CD14-positive monocyte (primary cell): ENCODE data around the gene PKP3. TPM values are rescaled to one million over a fixed set of nuclear protein-coding genes. Genes with fewer than 3 reads are reported as not detected.

ENCODE experiments used
- DNase-seq, 3 donors: peaks; one replicate each; pipeline ENCODE4 v3.0.0-alpha.2; 2011 to 2022
- H2AFZ ChIP-seq: 2 replicates; pipeline ENCODE4 v1.6.0; 2012; ENCODE audit warnings: mild to moderate bottlenecking, low read depth, low read length, inconsistent platforms; ENCODE audit not compliant: insufficient read depth, poor library complexity, severe bottlenecking
- H3K27ac ChIP-seq, 2 donors: 1 replicate in 1 of 2; 2 replicates in 1 of 2; pipeline ENCODE4 v1.5.1; 2012 to 2013; ENCODE audit warnings: low read length in 2 of 2, control low read depth in 1 of 2, inconsistent platforms in 1 of 2, low read depth in 1 of 2, mild to moderate bottlenecking in 1 of 2
- H3K27me3 ChIP-seq, 2 donors: one replicate each; pipeline versions ENCODE4 v1.6.0 to v1.6.1; 2011 to 2013; ENCODE audit warnings: low read length in 2 of 2; ENCODE audit not compliant: control insufficient read depth in 2 of 2, insufficient read depth in 2 of 2
- H3K36me3 ChIP-seq, 2 donors: replicated peaks in 1 of 2; 1 replicate in 1 of 2; 2 replicates in 1 of 2; pipeline versions ENCODE4 v1.5.1 to v1.6.1; 2012 to 2013; ENCODE audit warnings: low read length in 2 of 2, control low read depth in 1 of 2, inconsistent platforms in 1 of 2, mild to moderate bottlenecking in 1 of 2; ENCODE audit not compliant: insufficient read depth in 2 of 2, control insufficient read depth in 1 of 2
- H3K4me1 ChIP-seq, 2 donors: 1 replicate in 1 of 2; 2 replicates in 1 of 2; pipeline versions ENCODE4 v1.5.1 to v1.6.1; 2012 to 2013; ENCODE audit warnings: low read length in 2 of 2, control low read depth in 1 of 2, inconsistent platforms in 1 of 2, mild to moderate bottlenecking in 1 of 2, moderate library complexity in 1 of 2; ENCODE audit not compliant: insufficient read depth in 2 of 2, control insufficient read depth in 1 of 2
- H3K4me2 ChIP-seq: replicated peaks from 2 replicates; pipeline ENCODE3; 2012; ENCODE audit warnings: low read length, moderate library complexity, mild to moderate bottlenecking; ENCODE audit not compliant: poor library complexity, severe bottlenecking; ENCODE audit errors: extremely low read depth
- H3K4me3 ChIP-seq, 3 experiments: fragments of 200-600 bp in 1 of 3; sonication (generic) in 1 of 3; replicated peaks in 1 of 3; 1 replicate in 2 of 3; 2 replicates in 1 of 3; pipeline ENCODE4 v1.5.1; 2011 to 2013; ENCODE audit warnings: low read length in 3 of 3, mild to moderate bottlenecking in 3 of 3, control low read depth in 2 of 3, low read depth in 2 of 3, inconsistent platforms in 1 of 3, moderate library complexity in 1 of 3
- H3K79me2 ChIP-seq: 2 replicates; pipeline ENCODE4 v1.6.0; 2012; ENCODE audit warnings: mild to moderate bottlenecking, control low read depth, inconsistent platforms, low read length, moderate library complexity; ENCODE audit not compliant: insufficient read depth
- H3K9ac ChIP-seq: 2 replicates; pipeline ENCODE4 v1.6.0; 2017; ENCODE audit warnings: low read length, mild to moderate bottlenecking; ENCODE audit not compliant: insufficient read depth, poor library complexity, severe bottlenecking
- H3K9me3 ChIP-seq, 2 donors: replicated peaks in 1 of 2; 1 replicate in 1 of 2; 2 replicates in 1 of 2; pipeline versions ENCODE4 v1.5.1 to v1.6.1; 2012 to 2013; ENCODE audit warnings: low read length in 2 of 2, control low read depth in 1 of 2; ENCODE audit not compliant: control insufficient read depth in 1 of 2, insufficient read depth in 1 of 2
- H4K20me1 ChIP-seq: 2 replicates; pipeline ENCODE4 v1.6.0; 2012; ENCODE audit warnings: mild to moderate bottlenecking, low read length, control low read depth, moderate library complexity; ENCODE audit not compliant: insufficient read depth
- H3K27ac Mint-ChIP-seq, 7 donors: one replicate each; pipeline ENCODE4 v1.8.0; 2020; ENCODE audit warnings: mild to moderate bottlenecking in 7 of 7, mixed read lengths in 7 of 7, moderate library complexity in 6 of 7, inconsistent platforms in 2 of 7
- H3K27me3 Mint-ChIP-seq, 3 donors: one replicate each; pipeline ENCODE4 v1.8.0; 2021 to 2022; ENCODE audit warnings: low read depth in 3 of 3, mild to moderate bottlenecking in 3 of 3, mixed read lengths in 3 of 3, moderate library complexity in 3 of 3, inconsistent platforms in 1 of 3
- H3K36me3 Mint-ChIP-seq, 2 donors: one replicate each; pipeline ENCODE4 v1.8.0; 2020; ENCODE audit warnings: mixed read lengths in 2 of 2, inconsistent platforms in 1 of 2, mild to moderate bottlenecking in 1 of 2
- H3K4me1 Mint-ChIP-seq: one replicate; pipeline ENCODE4 v1.8.0; 2020; ENCODE audit warnings: mild to moderate bottlenecking, mixed read lengths
- H3K4me3 Mint-ChIP-seq, 2 donors: one replicate each; pipeline ENCODE4 v1.8.0; 2020; ENCODE audit warnings: mild to moderate bottlenecking in 2 of 2, mixed read lengths in 2 of 2, moderate library complexity in 1 of 2
- H3K9me3 Mint-ChIP-seq, 7 donors: one replicate each; pipeline ENCODE4 v1.8.0; 2020 to 2022; ENCODE audit warnings: mixed read lengths in 7 of 7, mild to moderate bottlenecking in 6 of 7, moderate library complexity in 6 of 7, inconsistent platforms in 2 of 7
- WGBS: methylation state at CpG from one replicate; pipeline ENCODE4 v1.1.5; 2013; ENCODE audit warnings: missing lambda C conversion rate; ENCODE audit not compliant: insufficient coverage; 5-methylcytosine and 5-hydroxymethylcytosine counted together
- intact Hi-C, 2 donors: fragments of 100-400 bp; cut with micrococcal nuclease; formaldehyde crosslinking; loops; one replicate each; pipeline versions ENCODE4 v1.15.0 to v1.15.1; 2023
- polyA plus RNA-seq, 3 donors: library from polyadenylated mRNA; depleted of rRNA in 1 of 3; unstranded in 2 of 3; stranded (reverse) in 1 of 3; fragments of 300-500 nt in 2 of 3; fragments of >200 nt in 1 of 3; fragmentation: Illumina TruSeq in 2 of 3; gene quantifications; 1 replicate in 2 of 3; 2 replicates in 1 of 3; pipeline ENCODE4 v1.2.3, GENCODE V29; 2012 to 2021
- TF ChIP-seq, protein P1 (sequence below): fragments of 200-600 bp; IDR thresholded peaks from one replicate; pipeline ENCODE4 v1.8.0; 2022; ENCODE audit warnings: antibody characterized with exemption, mild to moderate bottlenecking

PKP3 gene
- polyA plus RNA-seq, 3 donors, result not detected

GRCh38 chr11:353179-353873 lies 40.7 kb upstream of the PKP3 start:
- Histone ChIP-seq H3K27me3 (peaks cover 0 to 26% of the 10 kb centered on the region in 2 donors), H2AFZ (no peak overlapping the region), H3K4me1 (peaks cover 16 to 31% of the 10 kb centered on the region in 2 donors), H3K27ac (no peak overlapping the region), H3K79me2 (no peaks in the 10 kb centered on the region), H3K9me3 (no peaks in the 10 kb centered on the region), H3K4me3 (no peak overlapping the region), H3K9ac (no peak overlapping the region), H4K20me1 (no peaks in the 10 kb centered on the region), H3K4me2 (no peak overlapping the region), H3K36me3 (no peaks in the 10 kb centered on the region)
- DNase-seq, result no peak
- intact Hi-C loops, result loop anchor here in 1 of 2 donors (5.0 to 10.0 kb wide), 2 partner anchors 49 to 101 kb away; partner anchors contain the start of gene IFITM2
- Mint-ChIP-seq H3K9me3 (peaks cover 0 to 3% (median 0%) of the 10 kb centered on the region in 7 donors), H3K27ac (peak overlapping the region in 1 of 7 donors; percentile 62), H3K36me3 (no peaks in the 10 kb centered on the region), H3K27me3 (peaks cover 21 to 52% (median 28%) of the 10 kb centered on the region in 3 donors), H3K4me3 (peak overlapping the region in 1 of 2 donors; percentile 56), H3K4me1 (peaks cover 26% of the 10 kb centered on the region)
- 66% methylated on average over 7 of the region's 16 CpGs for WGBS
- TF ChIP-seq, protein P1, sequence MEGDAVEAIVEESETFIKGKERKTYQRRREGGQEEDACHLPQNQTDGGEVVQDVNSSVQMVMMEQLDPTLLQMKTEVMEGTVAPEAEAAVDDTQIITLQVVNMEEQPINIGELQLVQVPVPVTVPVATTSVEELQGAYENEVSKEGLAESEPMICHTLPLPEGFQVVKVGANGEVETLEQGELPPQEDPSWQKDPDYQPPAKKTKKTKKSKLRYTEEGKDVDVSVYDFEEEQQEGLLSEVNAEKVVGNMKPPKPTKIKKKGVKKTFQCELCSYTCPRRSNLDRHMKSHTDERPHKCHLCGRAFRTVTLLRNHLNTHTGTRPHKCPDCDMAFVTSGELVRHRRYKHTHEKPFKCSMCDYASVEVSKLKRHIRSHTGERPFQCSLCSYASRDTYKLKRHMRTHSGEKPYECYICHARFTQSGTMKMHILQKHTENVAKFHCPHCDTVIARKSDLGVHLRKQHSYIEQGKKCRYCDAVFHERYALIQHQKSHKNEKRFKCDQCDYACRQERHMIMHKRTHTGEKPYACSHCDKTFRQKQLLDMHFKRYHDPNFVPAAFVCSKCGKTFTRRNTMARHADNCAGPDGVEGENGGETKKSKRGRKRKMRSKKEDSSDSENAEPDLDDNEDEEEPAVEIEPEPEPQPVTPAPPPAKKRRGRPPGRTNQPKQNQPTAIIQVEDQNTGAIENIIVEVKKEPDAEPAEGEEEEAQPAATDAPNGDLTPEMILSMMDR, result no peak

- peak overlapping the region; percentile 18 to 66 (median 53) for H3K4me3 ChIP-seq
- H3K9me3 ChIP-seq, result peaks cover 3% of the 10 kb centered on the region in 2 donors
- Mint-ChIP-seq H3K27me3 (peaks cover 24 to 48% (median 25%) of the 10 kb centered on the region in 3 donors), H3K4me1 (peaks cover 17% of the 10 kb centered on the region), H3K36me3 (no peaks in the 10 kb centered on the region), H3K9me3 (peaks cover 5 to 19% (median 9%) of the 10 kb centered on the region in 7 donors), H3K4me3 (peak overlapping the region; percentile 65 to 78), H3K27ac (peak overlapping the region in 3 of 7 donors; percentile 34 to 74 (median 74))
- H3K79me2 ChIP-seq, result no peaks in the 10 kb centered on the region
- intact Hi-C loops, result loop anchor here (5.0 to 10.0 kb wide), 2 partner anchors 51 to 104 kb away; partner anchors contain the start of gene IFITM2 (in 1 of the 2)
- peaks cover 11 to 19% of the 10 kb centered on the region in 2 donors for H3K4me1 ChIP-seq
- DNase-seq, result peak; percentile 16 to 45 (median 37)
- no peaks in the 10 kb centered on the region for H4K20me1 ChIP-seq
- H2AFZ ChIP-seq, result peak overlapping the region; percentile 67
- peaks cover 0 to 25% of the 10 kb centered on the region in 2 donors for H3K27me3 ChIP-seq
- peak overlapping the region; percentile 73 for H3K4me2 ChIP-seq
- H3K36me3 ChIP-seq, result no peaks in the 10 kb centered on the region
- peak overlapping the region in 1 of 2 donors; percentile 26 for H3K27ac ChIP-seq
- peak overlapping the region; percentile 49 for H3K9ac ChIP-seq
- TF ChIP-seq, protein P1, result no peak
- WGBS, result 5% methylated on average over 46 of the region's 76 CpGs
These were observed 38.2 kb upstream of the PKP3 start for GRCh38 chr11:355581-356458.
